ENCODE measurements around the gene HEATR1. TPM values are rescaled to one million over a fixed set of nuclear protein-coding genes. Genes with fewer than 3 reads are reported as not detected.
A peak's percentile ranks its signal among the peaks of the same experiment; 100 is the strongest.

Gene HEATR1
- total RNA-seq, 3 donors from 2014 or later: 22.0 to 27.2 (median 22.9) TPM

GRCh38 chr1:236502972-236503639, 101.2 kb downstream of the HEATR1 start:
- intact Hi-C loops (cut with DNase I, micrococcal nuclease): no loop called here
- Histone ChIP-seq H3K36me3 (ENCODE audit: low read depth) (no peaks in the 10 kb centered on the region), H3K9me3 (no peaks in the 10 kb centered on the region), H3K4me1 (ENCODE audit: low read depth) (peaks cover 4% of the 10 kb centered on the region), H3K4me3 (no peak overlapping the region)
- TF ChIP-seq CTCF (IDR thresholded peaks at IDR 0.05): no peak
- peak; percentile 64 to 71 (median 69) for DNase-seq
- peak; percentile 92 for ATAC-seq

- H3K4me1 ChIP-seq (ENCODE audit: low read depth): peaks cover 4% of the 10 kb centered on the region
- DNase-seq (no peak), ATAC-seq (no peak)
- intact Hi-C loops (cut with DNase I, micrococcal nuclease): no loop called here
- no peaks in the 10 kb centered on the region for H3K9me3 ChIP-seq
- H3K36me3 ChIP-seq (ENCODE audit: low read depth): no peaks in the 10 kb centered on the region
- H3K4me3 ChIP-seq: no peak overlapping the region
- TF ChIP-seq CTCF (IDR thresholded peaks at IDR 0.05): no peak
Observed at GRCh38 chr1:236502579-236502971, 101.7 kb downstream of the HEATR1 start.

- Histone ChIP-seq H3K4me3 (no peak overlapping the region), H3K4me1 (ENCODE audit: low read depth) (peaks cover 4% of the 10 kb centered on the region), H3K9me3 (no peaks in the 10 kb centered on the region), H3K36me3 (ENCODE audit: low read depth) (no peaks in the 10 kb centered on the region)
- TF ChIP-seq CTCF (IDR thresholded peaks at IDR 0.05): no peak
- ATAC-seq (no peak), DNase-seq (no peak)
- intact Hi-C loops (cut with DNase I, micrococcal nuclease): no loop called here
Observed at GRCh38 chr1:236501093-236501492, 103.2 kb downstream of the HEATR1 start.

Other genes starting within 250 kb of the HEATR1 start
- gene EDARADD, start 210.2 kb downstream of the HEATR1 start, total RNA-seq: under 1 TPM in 2 of 3 donors, not detected in 1; 0.16 to 0.48 TPM
- 10 to 100 TPM; 55.3 to 74.3 (median 56.4) TPM for gene LGALS8, start 80.5 kb downstream of the HEATR1 start, total RNA-seq
- gene ACTN2, start 82.0 kb upstream of the HEATR1 start, total RNA-seq: 1 to 10 TPM in 1 of 3 donors, under 1 TPM in 2; 0.35 to 1.3 (median 0.60) TPM
- gene MTR, start 190.8 kb upstream of the HEATR1 start, total RNA-seq: 10 to 100 TPM; 21.7 to 41.1 (median 23.5) TPM